Endometrium (tissue), 2 donors: ENCODE measurements around the gene LRRC43.
"Not testable (repeated sequence)": the region's sequence is repeated elsewhere in the genome, so short reads cannot be mapped to it uniquely, and the experiment has no call there.

Experiments used
- FAIRE-seq: peaks from 2 replicates; lab custom pipeline; 2012; peaks lifted over from hg19 to GRCh38; lab: Jason Lieb, UNC
- donor health status: control.
- donor health status: control.

The LRRC43 gene

DNA sequence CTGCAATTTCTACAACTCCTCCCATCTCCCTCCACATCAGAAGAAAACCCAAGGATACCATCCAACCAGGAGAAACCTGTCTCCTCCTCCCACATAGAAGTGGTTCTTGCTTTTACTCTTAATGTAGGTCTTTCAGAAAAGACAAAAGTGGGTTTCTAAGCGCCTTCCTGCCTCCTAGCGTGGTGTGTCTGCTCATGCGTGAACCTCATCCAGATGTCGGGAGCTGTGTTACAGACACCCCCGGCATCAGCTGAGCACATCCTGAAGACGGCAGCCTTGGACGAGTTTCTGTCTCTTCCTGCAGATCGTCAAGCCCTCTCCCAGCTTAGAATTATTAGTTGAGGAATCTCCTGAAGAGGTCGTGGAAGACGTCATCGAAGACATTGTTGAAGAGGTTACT lies 9.5 kb downstream of the LRRC43 start:
- FAIRE-seq, result no peak

DNA sequence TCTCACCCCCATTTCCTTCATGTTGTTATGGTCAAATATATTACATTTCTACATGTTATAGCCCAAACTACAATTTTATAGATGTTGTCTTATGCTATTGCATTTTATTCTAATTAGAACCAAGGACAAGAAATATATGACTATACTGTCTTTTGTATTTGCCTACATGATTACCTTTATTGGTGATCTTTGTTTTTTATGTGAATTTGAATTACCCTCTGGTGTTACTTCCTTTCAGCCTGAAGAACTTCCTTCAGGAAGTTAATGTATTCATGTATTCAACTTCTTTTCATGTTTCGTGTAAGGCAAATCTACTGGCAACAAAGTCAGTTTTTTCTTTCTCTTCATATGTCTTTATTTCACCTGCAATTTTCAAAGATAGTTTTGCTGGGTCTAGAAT lies 11.9 kb downstream of the LRRC43 start:
- no peak for FAIRE-seq

DNA sequence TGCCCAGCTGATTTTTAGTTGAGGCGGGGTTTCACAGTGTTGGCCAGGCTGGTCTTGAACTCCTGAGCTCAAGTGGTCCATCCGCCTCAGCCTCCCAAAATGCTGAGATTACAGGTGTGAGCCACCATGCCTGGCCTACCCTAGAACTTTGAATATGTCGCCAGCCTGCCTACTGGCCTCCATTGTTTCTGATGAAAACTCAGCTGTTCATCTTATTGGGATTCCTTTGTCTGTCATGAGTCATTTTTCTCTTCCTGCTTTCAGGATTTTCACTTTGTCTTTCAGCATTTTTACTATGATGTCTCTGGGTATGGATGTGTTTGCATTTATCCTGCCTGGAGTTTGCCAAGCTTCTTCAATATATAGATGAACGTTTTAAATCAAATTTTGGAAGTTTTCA lies 12.5 kb downstream of the LRRC43 start:
- no peak for FAIRE-seq

GRCh38 chr12:122197612-122197966 lies 14.7 kb downstream of the LRRC43 start:
- FAIRE-seq, result no peak

- FAIRE-seq, result no peak
Observed at GRCh38 chr12:122199484-122200355, 16.8 kb downstream of the LRRC43 start.

DNA sequence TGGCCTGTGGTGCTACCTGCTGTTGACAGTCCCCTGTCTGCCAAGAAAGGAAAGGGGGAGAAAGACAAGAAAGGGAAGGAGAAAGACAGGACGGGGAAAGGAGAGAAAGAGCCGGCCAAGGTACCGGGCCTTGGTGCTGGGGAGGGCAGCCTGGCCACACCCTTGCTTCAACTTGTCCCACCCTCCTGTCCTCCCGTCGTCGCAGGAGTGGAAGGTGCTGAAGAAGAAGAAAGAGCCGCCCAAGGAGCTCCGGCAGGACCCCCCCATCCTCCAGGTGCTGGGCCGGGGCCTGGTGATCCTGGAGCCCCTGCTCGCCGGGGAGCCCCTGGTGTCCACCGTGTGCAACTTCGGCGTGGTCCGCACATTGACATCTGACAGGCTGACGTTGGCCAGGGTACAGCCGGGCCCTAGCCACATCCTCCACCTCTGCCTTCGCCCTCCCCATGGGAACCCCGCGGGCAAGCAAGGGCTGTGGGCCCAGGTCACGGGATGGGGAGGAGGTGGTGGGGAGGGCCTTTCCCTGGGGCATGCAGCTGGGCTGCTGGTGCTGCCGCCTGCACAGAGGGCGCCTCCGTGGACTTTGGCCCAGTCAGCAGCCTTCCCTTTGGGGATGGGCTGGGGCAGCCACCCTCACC lies 17.7 kb downstream of the LRRC43 start:
- FAIRE-seq, result no peak

DNA sequence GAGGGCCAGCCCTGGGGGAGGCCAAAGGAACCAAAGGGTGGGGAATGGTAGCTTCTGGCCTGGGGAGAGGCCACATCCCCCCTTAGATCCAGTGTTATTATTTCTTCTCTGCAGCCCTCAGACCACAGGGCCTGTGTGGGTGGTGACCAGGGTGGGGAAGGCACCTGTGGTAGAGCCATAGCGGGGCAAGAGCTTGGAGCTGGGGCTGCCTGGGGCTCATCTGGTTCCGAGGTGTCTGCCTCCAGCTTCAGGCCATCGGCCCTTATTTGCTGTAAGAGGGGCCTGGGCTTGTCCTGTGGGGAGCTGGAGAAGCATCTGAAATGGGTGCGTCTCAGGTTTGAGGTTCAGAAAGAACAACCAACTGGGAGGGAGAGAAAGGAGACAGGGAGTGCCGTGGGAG lies 18.5 kb downstream of the LRRC43 start:
- no peak for FAIRE-seq

- FAIRE-seq, result no peak
Observed at GRCh38 chr12:122202017-122202416, 19.1 kb downstream of the LRRC43 start.

- FAIRE-seq, result not testable (repeated sequence)
Observed at GRCh38 chr12:122202811-122203210, 19.9 kb downstream of the LRRC43 start.

DNA sequence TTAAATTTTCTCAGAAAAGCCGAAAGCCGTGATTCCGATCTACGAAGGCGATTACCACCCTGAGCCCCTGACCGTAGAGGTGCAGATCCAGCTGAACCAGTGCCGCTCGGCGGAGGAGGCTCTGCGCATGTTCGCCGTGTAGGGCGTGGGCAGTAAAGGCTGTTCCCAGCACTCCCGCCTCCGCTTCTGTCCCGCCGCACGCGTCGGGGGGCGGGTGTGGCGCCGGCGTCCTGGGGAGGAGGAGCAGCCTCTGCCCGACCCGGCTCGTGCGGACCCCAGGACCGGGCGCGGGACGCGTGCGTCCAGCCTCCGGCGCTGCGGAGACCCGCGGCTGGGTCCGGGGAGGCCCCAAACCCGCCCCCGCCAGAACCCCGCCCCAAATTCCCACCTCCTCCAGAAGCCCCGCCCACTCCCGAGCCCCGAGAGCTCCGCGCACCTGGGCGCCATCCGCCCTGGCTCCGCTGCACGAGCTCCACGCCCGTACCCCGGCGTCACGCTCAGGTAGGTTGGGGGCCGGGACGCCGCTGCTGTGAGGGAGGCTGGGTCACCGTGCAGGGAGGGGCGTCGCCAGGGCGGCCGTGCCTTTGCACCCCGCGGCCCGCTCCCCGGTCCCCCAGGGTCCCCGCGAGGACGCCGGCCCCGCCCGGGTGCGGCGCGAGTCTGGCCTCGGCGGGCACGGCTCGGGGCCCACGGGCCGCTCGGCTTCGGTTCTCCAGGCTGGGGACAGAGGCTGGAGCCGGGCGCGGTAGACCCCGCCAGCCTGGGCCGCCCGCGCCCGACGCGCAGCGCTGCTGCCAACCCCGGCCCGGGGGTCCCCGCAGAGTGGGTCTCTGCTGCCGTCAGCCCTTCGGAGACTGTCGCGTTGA lies 20.6 kb downstream of the LRRC43 start, which contains the start of gene B3GNT4:
TSS of gene B3GNT4 (plus strand) at position 409 of the 866 bp plus-strand sequence. CDS start 910 bp downstream, outside the sequence.
- no peak for FAIRE-seq

DNA sequence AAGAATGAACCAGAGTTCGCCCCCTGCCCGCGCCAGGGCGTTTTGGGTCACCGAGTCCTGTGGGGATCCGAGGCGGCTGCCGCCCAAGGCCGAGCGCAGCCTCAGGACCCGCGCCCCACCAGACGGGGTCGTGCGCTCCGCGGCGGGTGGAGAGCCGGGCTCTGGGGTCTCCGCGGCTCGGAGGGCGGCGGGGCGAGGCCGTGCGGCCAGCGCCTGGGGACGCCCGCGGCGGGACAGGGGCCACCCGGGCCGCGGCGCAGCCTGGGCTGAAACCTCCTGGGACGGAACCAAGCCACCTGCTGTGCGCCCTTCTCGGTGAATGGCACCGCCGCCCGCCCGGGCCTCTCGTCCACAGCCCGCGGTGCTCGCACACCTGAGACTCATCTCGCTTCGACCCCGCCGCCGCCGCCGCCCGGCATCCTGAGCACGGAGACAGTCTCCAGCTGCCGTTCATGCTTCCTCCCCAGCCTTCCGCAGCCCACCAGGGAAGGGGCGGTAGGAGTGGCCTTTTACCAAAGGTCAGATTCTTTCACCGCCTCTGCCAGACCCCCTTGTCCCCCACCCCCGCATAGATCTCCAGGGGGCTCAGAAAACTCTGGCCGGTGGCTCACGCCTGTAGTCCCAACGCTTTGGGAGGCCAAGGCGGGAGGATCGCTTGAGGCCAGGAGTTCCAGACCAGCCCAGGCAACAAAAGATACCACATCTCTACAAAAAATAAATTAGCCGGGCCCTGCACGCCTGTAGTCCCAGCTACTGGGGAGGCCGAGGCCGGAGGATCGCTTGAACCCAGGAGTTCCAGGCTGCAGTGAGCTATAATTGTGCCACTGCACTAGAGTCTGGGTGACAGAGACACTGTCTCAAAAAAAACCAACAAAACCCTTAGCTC lies 21.5 kb downstream of the LRRC43 start:
- FAIRE-seq, result no peak

- FAIRE-seq, result no peak
Observed at GRCh38 chr12:122205053-122205925, 22.4 kb downstream of the LRRC43 start.

DNA sequence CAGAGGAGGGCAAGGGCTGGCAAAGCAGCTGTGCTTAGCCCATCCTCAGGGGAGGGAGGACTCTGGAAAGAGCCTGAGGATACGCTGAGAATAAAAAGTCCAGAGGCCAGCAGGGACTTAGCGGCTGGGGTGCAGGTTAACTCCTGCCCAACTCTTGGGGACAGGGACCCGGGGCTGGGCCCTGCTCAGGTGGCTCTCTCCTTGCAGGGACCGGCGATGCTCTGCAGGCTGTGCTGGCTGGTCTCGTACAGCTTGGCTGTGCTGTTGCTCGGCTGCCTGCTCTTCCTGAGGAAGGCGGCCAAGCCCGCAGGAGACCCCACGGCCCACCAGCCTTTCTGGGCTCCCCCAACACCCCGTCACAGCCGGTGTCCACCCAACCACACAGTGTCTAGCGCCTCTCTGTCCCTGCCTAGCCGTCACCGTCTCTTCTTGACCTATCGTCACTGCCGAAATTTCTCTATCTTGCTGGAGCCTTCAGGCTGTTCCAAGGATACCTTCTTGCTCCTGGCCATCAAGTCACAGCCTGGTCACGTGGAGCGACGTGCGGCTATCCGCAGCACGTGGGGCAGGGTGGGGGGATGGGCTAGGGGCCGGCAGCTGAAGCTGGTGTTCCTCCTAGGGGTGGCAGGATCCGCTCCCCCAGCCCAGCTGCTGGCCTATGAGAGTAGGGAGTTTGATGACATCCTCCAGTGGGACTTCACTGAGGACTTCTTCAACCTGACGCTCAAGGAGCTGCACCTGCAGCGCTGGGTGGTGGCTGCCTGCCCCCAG lies 23.4 kb downstream of the LRRC43 start:
- no peak for FAIRE-seq

GRCh38 chr12:122206976-122207375 lies 24.1 kb downstream of the LRRC43 start:
- no peak for FAIRE-seq

GRCh38 chr12:122207391-122207790 lies 24.5 kb downstream of the LRRC43 start:
- FAIRE-seq, result no peak

DNA sequence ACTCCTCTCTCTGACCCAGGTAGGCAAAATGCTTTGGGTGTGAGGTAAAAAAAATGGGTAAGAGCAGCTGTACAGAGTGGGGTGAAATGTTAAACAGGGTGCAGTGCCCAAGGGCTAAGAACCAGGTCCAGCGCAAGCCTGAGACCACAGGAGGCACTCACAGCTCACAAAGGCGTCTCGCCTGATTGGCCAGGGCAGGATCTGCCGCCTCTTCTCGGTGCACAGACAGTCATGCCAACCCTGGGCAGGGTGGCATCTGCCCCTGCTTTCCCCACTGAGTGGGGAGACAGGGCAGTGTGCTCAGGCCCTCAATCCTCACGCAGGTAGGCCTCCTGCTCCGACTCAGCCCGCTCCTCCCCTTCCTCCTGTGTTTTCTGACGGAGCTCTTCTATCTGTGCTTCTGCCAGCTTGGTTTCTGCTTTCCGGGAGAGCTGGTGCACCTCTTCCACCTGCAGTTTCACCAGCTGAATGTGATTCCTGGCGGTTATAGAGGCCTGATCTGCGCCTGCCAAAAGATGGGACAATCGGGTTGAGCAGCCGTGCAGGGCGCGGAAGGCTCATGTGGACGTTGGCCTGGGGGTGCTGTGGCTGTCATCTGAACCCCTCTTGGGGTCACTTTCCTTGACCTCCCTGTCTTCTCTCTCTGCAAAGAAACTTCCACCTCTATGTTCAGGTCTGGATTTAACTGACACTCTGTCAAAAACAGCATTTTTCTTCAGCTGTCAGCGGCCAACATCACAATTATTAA lies 25.3 kb downstream of the LRRC43 start:
- FAIRE-seq, result no peak

DNA sequence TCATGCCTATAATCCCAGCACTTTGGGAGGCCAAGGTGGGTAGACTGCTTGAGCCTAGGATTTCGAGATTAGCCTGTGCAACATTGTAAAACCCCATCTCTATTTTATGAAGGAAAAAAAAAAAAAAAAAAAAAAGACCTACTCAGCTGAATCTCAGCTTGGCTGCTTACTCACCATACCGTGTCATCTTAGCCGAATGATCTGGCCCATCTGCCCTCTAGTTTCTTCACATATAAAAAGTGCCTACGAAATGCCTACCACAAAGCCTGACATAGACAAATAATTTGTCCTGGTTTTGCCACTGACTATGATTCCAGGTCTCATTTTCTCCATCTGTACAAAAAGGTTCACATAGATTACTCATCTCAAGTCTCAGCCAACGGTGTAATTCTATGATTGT lies 32.8 kb downstream of the LRRC43 start:
- no peak for FAIRE-seq

DNA sequence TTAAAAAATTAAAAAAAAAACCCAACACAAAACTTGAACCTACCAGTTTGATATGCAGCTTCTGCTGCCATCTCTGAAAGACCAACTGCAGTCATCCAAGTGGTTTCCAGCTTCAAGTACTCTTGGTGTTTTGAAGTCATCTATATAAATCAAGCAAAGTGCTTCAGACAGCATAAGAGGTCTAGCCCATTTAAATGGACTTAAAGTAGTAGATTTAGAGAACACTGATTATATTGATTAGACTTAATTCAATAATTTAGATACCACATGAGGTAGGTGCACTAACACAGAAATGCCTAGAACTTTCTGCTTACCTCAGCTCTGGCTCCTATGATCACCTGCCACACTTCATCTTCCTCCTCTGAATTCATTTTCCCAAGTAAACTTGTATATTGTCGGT lies 33.5 kb downstream of the LRRC43 start:
- FAIRE-seq, result no peak
